Neutrophil (primary cell): Measurements from ENCODE around the gene SP4.

Experiments used
- H3K27ac ChIP-seq: fragments of 200-600 bp; sonication (generic); 2 replicates; pipeline ENCODE4 v1.5.1; 2016; ENCODE audit warnings: mild to moderate bottlenecking, moderate library complexity
- H3K27me3 ChIP-seq: fragments of 200-600 bp; sonication (generic); 2 replicates; pipeline ENCODE4 v1.6.0; 2016; ENCODE audit warnings: mild to moderate bottlenecking
- H3K36me3 ChIP-seq: fragments of 200-600 bp; sonication (generic); 2 replicates; pipeline ENCODE4 v1.5.1; 2017
- H3K4me1 ChIP-seq, 2 experiments: fragments of 200-600 bp in 1 of 2; sonication (generic) in 1 of 2; 1 replicate in 1 of 2; 2 replicates in 1 of 2; pipeline versions ENCODE4 v1.5.1 to v1.6.1; 2013 to 2016; ENCODE audit warnings: low read depth in 1 of 2, low read length in 1 of 2, mild to moderate bottlenecking in 1 of 2, moderate library complexity in 1 of 2; ENCODE audit not compliant: control insufficient read depth in 1 of 2, insufficient read depth in 1 of 2
- H3K4me3 ChIP-seq, 2 experiments: fragments of 200-600 bp in 1 of 2; sonication (generic) in 1 of 2; 1 replicate in 1 of 2; 2 replicates in 1 of 2; pipeline ENCODE4 v1.5.1; 2013 to 2016; ENCODE audit warnings: low read depth in 1 of 2, low read length in 1 of 2, mild to moderate bottlenecking in 1 of 2, moderate library complexity in 1 of 2
- H3K9me3 ChIP-seq: fragments of 200-600 bp; sonication (generic); 2 replicates; pipeline ENCODE4 v1.5.1; 2016
- CTCF ChIP-seq: fragments of 200-600 bp; sonication (generic); IDR thresholded peaks from 2 replicates; pipeline ENCODE4 v1.5.1; 2016; ENCODE audit warnings: antibody characterized with exemption

The SP4 gene

GRCh38 chr7:21408481-21408820 is 19.4 kb upstream of the SP4 start:
- Histone ChIP-seq H3K4me3 (no peak overlapping the region), H3K36me3 (no peaks in the 10 kb centered on the region), H3K27ac (no peak overlapping the region), H3K27me3 (no peaks in the 10 kb centered on the region), H3K9me3 (no peaks in the 10 kb centered on the region), H3K4me1 (no peaks in the 10 kb centered on the region)
- TF ChIP-seq CTCF: no peak

- TF ChIP-seq CTCF: no peak
- Histone ChIP-seq H3K27me3 (no peaks in the 10 kb centered on the region), H3K4me3 (no peak overlapping the region), H3K36me3 (no peaks in the 10 kb centered on the region), H3K4me1 (no peaks in the 10 kb centered on the region), H3K9me3 (no peaks in the 10 kb centered on the region), H3K27ac (no peak overlapping the region)
Observed at GRCh38 chr7:21412410-21412851, 15.5 kb upstream of the SP4 start.

GRCh38 chr7:21412957-21413356 is 14.9 kb upstream of the SP4 start:
- H3K27ac ChIP-seq: no peak overlapping the region
- TF ChIP-seq CTCF: no peak
- H3K4me1 ChIP-seq: no peaks in the 10 kb centered on the region
- no peaks in the 10 kb centered on the region for H3K36me3 ChIP-seq
- no peaks in the 10 kb centered on the region for H3K9me3 ChIP-seq
- H3K27me3 ChIP-seq: no peaks in the 10 kb centered on the region
- no peak overlapping the region for H3K4me3 ChIP-seq

GRCh38 chr7:21413502-21413901 is 14.4 kb upstream of the SP4 start:
- H3K9me3 ChIP-seq: no peaks in the 10 kb centered on the region
- H3K27ac ChIP-seq: no peak overlapping the region
- H3K4me1 ChIP-seq: no peaks in the 10 kb centered on the region
- no peak for TF ChIP-seq CTCF
- no peak overlapping the region for H3K4me3 ChIP-seq
- no peaks in the 10 kb centered on the region for H3K27me3 ChIP-seq
- H3K36me3 ChIP-seq: no peaks in the 10 kb centered on the region

- H3K4me1 ChIP-seq: no peaks in the 10 kb centered on the region
- no peaks in the 10 kb centered on the region for H3K36me3 ChIP-seq
- no peak overlapping the region for H3K27ac ChIP-seq
- no peaks in the 10 kb centered on the region for H3K9me3 ChIP-seq
- no peaks in the 10 kb centered on the region for H3K27me3 ChIP-seq
- no peak overlapping the region for H3K4me3 ChIP-seq
- no peak for TF ChIP-seq CTCF
Observed at GRCh38 chr7:21414795-21415393, 13.0 kb upstream of the SP4 start.

- no peaks in the 10 kb centered on the region for H3K4me1 ChIP-seq
- no peaks in the 10 kb centered on the region for H3K9me3 ChIP-seq
- H3K27ac ChIP-seq: no peak overlapping the region
- no peak for TF ChIP-seq CTCF
- H3K4me3 ChIP-seq: no peak overlapping the region
- no peaks in the 10 kb centered on the region for H3K27me3 ChIP-seq
- no peaks in the 10 kb centered on the region for H3K36me3 ChIP-seq
Observed at GRCh38 chr7:21417647-21418046, 10.2 kb upstream of the SP4 start.
